IMR-90 (cell line): ENCODE data around the gene CROCC2.

ENCODE experiments used
- POLR2A ChIP-seq: IDR thresholded peaks from 2 replicates; pipeline ENCODE4 v1.6.1; 2012; ENCODE audit warnings: mild to moderate bottlenecking, low read depth, low read length
- RAD21 ChIP-seq: IDR thresholded peaks from 2 replicates; pipeline ENCODE4 v1.6.1; 2012; ENCODE audit warnings: low read length, improper control_type of control experiment
- USF2 ChIP-seq: fragments of 150-350 bp; IDR thresholded peaks from 2 replicates; pipeline ENCODE4 v1.6.1; 2017; ENCODE audit warnings: mild to moderate bottlenecking, antibody characterized with exemption, low read length, low read depth
- TF ChIP-seq, protein P1 (sequence below): conservative IDR thresholded peaks from 2 replicates; pipeline ENCODE4 v1.5.1; 2012; ENCODE audit warnings: mild to moderate bottlenecking, low read depth, low read length, improper control_type of control experiment

DNA sequence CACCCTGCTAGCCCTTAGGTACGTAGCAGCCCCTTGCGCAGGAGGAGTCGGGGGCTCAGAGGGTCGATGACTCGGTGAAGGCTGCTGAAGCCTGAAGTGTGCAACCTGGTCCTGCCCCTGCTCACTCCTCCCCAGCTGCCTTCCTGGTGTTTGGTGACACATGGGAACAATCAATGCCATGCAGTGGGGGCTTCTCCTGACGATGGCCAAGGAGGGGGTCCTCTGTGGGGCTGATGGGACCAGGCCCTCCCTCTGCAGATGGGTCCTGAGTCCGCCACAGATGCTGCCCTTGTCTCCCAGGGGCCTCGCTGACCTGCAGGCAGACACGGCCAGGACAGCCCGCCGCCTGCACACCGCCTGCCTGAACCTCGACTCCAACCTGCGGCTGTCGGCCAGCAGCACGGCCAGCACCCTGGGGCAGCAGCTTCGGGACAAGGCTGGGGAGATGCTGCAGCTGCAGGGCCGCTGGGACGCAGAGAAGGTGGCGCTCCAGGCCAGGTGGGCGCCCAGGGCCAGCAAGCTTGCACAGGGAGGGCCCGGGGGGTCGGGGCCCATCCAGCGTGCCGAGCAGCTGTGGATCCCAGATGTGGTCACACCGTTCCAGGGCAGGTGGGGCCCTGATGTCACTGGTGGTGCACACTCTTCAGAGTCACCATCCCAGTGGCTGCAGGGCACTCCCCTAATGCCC is 24.6 kb downstream of the CROCC2 start:
- TF ChIP-seq POLR2A (no peak), RAD21 (no peak), USF2 (no peak)
- TF ChIP-seq, protein P1, sequence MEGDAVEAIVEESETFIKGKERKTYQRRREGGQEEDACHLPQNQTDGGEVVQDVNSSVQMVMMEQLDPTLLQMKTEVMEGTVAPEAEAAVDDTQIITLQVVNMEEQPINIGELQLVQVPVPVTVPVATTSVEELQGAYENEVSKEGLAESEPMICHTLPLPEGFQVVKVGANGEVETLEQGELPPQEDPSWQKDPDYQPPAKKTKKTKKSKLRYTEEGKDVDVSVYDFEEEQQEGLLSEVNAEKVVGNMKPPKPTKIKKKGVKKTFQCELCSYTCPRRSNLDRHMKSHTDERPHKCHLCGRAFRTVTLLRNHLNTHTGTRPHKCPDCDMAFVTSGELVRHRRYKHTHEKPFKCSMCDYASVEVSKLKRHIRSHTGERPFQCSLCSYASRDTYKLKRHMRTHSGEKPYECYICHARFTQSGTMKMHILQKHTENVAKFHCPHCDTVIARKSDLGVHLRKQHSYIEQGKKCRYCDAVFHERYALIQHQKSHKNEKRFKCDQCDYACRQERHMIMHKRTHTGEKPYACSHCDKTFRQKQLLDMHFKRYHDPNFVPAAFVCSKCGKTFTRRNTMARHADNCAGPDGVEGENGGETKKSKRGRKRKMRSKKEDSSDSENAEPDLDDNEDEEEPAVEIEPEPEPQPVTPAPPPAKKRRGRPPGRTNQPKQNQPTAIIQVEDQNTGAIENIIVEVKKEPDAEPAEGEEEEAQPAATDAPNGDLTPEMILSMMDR, result no peak
